SU-DHL-6 (cell line): ENCODE data around the gene FBXL16.

ENCODE experiments used
- H2AFZ ChIP-seq: fragments of 200-600 bp; sonication (generic); 2 replicates; pipeline ENCODE4 v1.6.1; 2014; ENCODE audit warnings: low read depth, mild to moderate bottlenecking, moderate library complexity, mixed read lengths, antibody characterized with exemption, low read length; ENCODE audit not compliant: severe bottlenecking
- H3F3A ChIP-seq: fragments of 200-600 bp; shearing (Covaris generic); 2 replicates; pipeline ENCODE4 v1.6.0; 2016; ENCODE audit warnings: antibody characterized with exemption, mild to moderate bottlenecking; ENCODE audit not compliant: insufficient read depth
- H3K27ac ChIP-seq: fragments of 200-600 bp; sonication (generic); 2 replicates; pipeline ENCODE4 v1.5.1; 2016; ENCODE audit warnings: low read depth, mild to moderate bottlenecking, low read length, moderate library complexity, mixed read lengths
- H3K27me3 ChIP-seq: fragments of 200-600 bp; sonication (generic), shearing (Covaris generic); 2 replicates; pipeline ENCODE4 v1.6.0; 2014; ENCODE audit warnings: mild to moderate bottlenecking, low read length
- H3K36me3 ChIP-seq: fragments of 200-600 bp; sonication (generic); 2 replicates; pipeline ENCODE4 v1.6.1; 2014; ENCODE audit warnings: mild to moderate bottlenecking, low read length, mixed read lengths
- H3K4me2 ChIP-seq: fragments of 300-600, 200-600 bp; shearing (Covaris generic), sonication (generic); 2 replicates; pipeline ENCODE4 v1.6.0; 2014; ENCODE audit warnings: low read length, low read depth, mild to moderate bottlenecking; ENCODE audit not compliant: poor library complexity, severe bottlenecking
- H3K4me3 ChIP-seq: fragments of 200-600 bp; sonication (generic); 2 replicates; pipeline ENCODE4 v1.5.1; 2014; ENCODE audit warnings: antibody characterized with exemption, low read length, mild to moderate bottlenecking, mixed read lengths; ENCODE audit not compliant: insufficient read depth, poor library complexity, severe bottlenecking
- H3K79me2 ChIP-seq: fragments of 200-600 bp; sonication (generic); 2 replicates; pipeline ENCODE4 v1.6.1; 2014; ENCODE audit warnings: mild to moderate bottlenecking, low read length, moderate library complexity; ENCODE audit not compliant: insufficient read depth
- H3K9ac ChIP-seq: fragments of 200-600 bp; sonication (generic); 2 replicates; pipeline ENCODE4 v1.7.0; 2014; ENCODE audit warnings: mild to moderate bottlenecking, low read length
- H3K9me2 ChIP-seq: fragments of 200-600 bp; sonication (generic); replicated peaks from 2 replicates; pipeline ENCODE4 v1.6.1; 2014; ENCODE audit warnings: low read length; ENCODE audit not compliant: insufficient read depth
- H3K9me3 ChIP-seq: fragments of 200-600 bp; sonication (generic); 2 replicates; pipeline ENCODE4 v1.6.1; 2014; ENCODE audit warnings: low read length, mixed read lengths; ENCODE audit not compliant: insufficient read depth
- H4K20me1 ChIP-seq: fragments of 200-600 bp; sonication (generic); 2 replicates; pipeline ENCODE4 v1.6.1; 2014; ENCODE audit warnings: low read depth, mild to moderate bottlenecking, antibody characterized with exemption, low read length, moderate library complexity, mixed read lengths
- EZH2phosphoT487 ChIP-seq: fragments of 200-600 bp; sonication (generic), shearing (Covaris generic); conservative IDR thresholded peaks from 2 replicates; pipeline ENCODE4 v1.6.1; 2018; ENCODE audit warnings: mild to moderate bottlenecking, antibody characterized with exemption, low read length, moderate library complexity, mixed read lengths
- TF ChIP-seq, protein P1 (sequence below): fragments of 200-600 bp; sonication (generic); IDR thresholded peaks from one replicate; pipeline ENCODE4 v1.5.1; 2017; ENCODE audit warnings: antibody characterized with exemption, mild to moderate bottlenecking, low read length, moderate library complexity; ENCODE audit not compliant: insufficient read depth, poor library complexity, severe bottlenecking

FBXL16 gene

DNA sequence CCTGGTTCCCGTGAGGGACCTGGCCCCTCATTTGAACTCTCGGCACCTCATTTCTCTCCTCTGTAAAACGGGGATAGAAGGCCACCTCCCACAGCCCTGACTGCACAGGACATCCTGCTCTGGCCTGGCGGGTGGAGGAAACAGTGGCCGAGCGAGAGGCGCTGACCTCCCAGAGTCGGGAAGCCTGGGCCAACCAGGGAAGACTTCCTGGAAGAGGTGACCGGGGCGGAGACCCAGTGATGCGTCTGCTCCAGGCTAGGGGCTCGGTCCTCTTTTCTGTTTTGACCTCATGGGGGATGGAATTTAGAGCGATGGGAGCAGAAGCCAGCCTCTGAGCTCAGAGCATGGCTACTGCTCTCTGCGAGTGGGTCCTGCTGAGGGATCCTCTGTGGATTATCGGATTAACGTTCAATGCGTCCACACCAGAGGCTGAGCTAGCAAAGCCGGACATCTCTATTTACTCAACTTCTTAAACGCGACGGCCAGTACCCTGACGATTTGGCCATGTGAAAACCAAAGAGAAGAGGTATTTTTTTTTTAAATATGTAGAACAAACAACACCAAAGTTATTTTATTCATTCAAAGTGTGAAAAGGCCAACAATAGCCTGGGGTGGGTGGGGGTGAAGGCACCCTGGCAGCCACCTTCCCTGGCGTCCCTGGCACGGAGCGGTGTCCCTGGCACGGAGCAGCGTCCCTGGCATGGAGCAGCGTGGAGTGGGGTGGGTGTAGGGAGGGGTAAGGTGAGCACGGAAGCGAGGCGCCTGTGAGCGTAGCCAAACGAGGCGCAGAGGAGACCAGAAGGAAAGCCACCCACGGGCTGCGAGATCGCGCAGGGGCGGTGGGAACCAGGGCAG, 45.8 kb upstream of the FBXL16 start:
- Histone ChIP-seq H3K9ac (no peak overlapping the region), H2AFZ (no peak overlapping the region), H3K79me2 (no peaks in the 10 kb centered on the region), H3K36me3 (no peaks in the 10 kb centered on the region), H4K20me1 (no peaks in the 10 kb centered on the region), H3K9me3 (no peaks in the 10 kb centered on the region), H3K27me3 (no peaks in the 10 kb centered on the region), H3F3A (no peaks in the 10 kb centered on the region), H3K4me3 (no peak overlapping the region), H3K9me2 (no peaks in the 10 kb centered on the region), H3K4me2 (no peak overlapping the region), H3K27ac (no peak overlapping the region)
- TF ChIP-seq EZH2phosphoT487: no peak
- TF ChIP-seq, protein P1, sequence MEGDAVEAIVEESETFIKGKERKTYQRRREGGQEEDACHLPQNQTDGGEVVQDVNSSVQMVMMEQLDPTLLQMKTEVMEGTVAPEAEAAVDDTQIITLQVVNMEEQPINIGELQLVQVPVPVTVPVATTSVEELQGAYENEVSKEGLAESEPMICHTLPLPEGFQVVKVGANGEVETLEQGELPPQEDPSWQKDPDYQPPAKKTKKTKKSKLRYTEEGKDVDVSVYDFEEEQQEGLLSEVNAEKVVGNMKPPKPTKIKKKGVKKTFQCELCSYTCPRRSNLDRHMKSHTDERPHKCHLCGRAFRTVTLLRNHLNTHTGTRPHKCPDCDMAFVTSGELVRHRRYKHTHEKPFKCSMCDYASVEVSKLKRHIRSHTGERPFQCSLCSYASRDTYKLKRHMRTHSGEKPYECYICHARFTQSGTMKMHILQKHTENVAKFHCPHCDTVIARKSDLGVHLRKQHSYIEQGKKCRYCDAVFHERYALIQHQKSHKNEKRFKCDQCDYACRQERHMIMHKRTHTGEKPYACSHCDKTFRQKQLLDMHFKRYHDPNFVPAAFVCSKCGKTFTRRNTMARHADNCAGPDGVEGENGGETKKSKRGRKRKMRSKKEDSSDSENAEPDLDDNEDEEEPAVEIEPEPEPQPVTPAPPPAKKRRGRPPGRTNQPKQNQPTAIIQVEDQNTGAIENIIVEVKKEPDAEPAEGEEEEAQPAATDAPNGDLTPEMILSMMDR: no peak

DNA sequence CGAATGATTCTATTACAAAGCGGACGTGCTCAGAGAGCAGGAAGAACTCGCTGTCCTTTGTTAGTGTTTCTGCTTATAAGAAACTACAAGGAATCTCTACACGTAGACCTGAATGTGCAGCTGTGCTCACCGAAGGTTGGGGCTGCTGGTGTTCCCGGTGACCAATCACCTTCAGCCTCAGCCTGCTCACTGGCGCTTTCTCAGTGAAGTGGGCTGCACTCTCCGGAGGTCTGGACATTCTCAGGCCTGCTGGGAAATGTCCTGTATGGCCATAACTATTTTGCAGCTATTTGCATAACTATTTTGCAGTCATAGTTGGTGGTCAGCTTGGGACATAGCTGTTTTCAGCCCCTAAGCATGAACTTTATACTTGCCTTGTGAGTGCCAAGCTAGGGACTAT, 44.9 kb upstream of the FBXL16 start:
- Histone ChIP-seq H2AFZ (no peak overlapping the region), H3K4me3 (no peak overlapping the region), H3K36me3 (no peaks in the 10 kb centered on the region), H3K27me3 (no peaks in the 10 kb centered on the region), H3K9ac (no peak overlapping the region), H4K20me1 (no peaks in the 10 kb centered on the region), H3F3A (no peaks in the 10 kb centered on the region), H3K4me2 (no peak overlapping the region), H3K9me3 (no peaks in the 10 kb centered on the region), H3K27ac (no peak overlapping the region), H3K79me2 (no peaks in the 10 kb centered on the region), H3K9me2 (no peaks in the 10 kb centered on the region)
- TF ChIP-seq, protein P1: no peak
- no peak for TF ChIP-seq EZH2phosphoT487

DNA sequence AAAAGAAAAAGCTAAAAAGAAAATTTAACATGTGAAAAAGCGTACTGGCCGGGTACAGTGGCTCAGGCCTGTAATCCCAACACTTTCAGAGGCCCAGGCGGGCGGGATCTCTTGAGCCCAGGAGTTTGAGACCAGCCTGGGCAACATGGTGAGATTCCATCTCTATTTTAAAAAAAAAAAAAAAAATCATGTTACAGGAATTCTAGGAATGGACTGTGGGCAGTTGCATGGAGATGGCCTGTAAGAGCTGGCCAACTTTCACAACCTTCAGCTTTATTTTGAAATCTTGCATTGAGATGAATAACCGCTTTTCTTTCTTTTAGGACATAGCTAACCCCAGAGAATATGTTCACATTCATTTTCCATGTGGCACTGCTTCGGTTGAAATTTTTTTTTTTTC, 43.4 kb upstream of the FBXL16 start:
- H4K20me1 ChIP-seq: no peaks in the 10 kb centered on the region
- no peaks in the 10 kb centered on the region for H3K9me2 ChIP-seq
- no peak overlapping the region for H3K4me3 ChIP-seq
- no peaks in the 10 kb centered on the region for H3F3A ChIP-seq
- TF ChIP-seq EZH2phosphoT487: no peak
- TF ChIP-seq, protein P1: no peak
- H2AFZ ChIP-seq: no peak overlapping the region
- H3K79me2 ChIP-seq: no peaks in the 10 kb centered on the region
- H3K27ac ChIP-seq: no peak overlapping the region
- no peaks in the 10 kb centered on the region for H3K27me3 ChIP-seq
- H3K9ac ChIP-seq: no peak overlapping the region
- H3K4me2 ChIP-seq: no peak overlapping the region
- H3K36me3 ChIP-seq: no peaks in the 10 kb centered on the region
- H3K9me3 ChIP-seq: no peaks in the 10 kb centered on the region
